Central memory CD4-positive, alpha-beta T cell (primary cell): ENCODE measurements around the gene NRCAM.

Experiments
- DNase-seq: peaks from one replicate; pipeline ENCODE4 v3.0.0; 2022

NRCAM gene

DNA sequence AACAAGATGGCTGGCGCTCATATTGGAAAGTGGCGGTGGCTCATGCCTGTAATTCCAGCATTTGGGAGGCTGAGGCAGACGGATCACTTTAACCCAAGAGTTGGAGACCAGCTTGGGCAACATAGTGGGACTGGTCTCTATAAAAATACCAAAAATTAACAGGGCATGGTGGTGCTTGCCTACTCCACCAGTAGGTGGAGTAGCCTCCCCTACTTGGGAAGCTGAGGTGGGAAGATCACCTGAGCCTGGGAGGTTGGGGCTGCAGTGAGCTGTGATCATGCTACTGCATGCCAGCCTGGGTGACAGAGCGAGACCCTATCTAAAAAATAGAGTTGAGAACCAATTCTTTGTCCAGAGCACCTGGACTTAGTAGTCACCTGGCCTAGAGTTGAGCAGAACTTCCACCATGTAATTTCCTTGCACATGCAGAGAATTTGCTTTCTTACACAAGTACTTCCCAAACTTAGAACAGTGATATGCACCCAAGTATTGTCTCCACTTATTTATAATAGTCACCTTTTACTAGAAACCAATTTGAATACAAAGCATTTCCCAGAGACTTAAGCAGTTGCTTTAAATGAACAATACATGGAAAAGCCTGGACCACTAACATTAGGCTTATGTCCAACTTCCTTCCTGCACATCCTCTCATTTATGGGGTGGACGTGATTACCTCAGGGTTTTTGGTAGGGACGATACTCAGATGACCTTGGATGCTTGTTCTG, 342.0 kb downstream of the NRCAM start:
- DNase-seq: no peak

DNA sequence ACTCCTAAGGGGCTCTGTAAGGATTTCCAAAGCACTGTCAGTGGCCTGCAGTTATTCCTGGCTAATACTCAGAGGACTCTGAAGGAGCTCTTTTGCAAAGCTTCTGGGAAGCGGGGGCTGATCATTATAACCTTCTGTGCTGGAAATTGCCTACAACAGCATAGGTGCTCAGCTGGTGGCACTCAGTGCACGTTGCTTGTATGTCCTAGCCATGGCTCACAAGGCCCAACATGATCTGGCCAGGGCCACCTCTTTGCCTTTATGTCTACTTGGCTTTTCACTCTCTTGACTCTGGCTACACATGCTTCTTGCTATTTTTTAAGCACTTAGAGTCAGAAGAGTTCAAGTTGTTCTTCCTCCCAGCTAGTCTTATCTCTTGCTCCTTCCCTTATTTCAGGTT, 343.6 kb downstream of the NRCAM start:
- no peak for DNase-seq

DNA sequence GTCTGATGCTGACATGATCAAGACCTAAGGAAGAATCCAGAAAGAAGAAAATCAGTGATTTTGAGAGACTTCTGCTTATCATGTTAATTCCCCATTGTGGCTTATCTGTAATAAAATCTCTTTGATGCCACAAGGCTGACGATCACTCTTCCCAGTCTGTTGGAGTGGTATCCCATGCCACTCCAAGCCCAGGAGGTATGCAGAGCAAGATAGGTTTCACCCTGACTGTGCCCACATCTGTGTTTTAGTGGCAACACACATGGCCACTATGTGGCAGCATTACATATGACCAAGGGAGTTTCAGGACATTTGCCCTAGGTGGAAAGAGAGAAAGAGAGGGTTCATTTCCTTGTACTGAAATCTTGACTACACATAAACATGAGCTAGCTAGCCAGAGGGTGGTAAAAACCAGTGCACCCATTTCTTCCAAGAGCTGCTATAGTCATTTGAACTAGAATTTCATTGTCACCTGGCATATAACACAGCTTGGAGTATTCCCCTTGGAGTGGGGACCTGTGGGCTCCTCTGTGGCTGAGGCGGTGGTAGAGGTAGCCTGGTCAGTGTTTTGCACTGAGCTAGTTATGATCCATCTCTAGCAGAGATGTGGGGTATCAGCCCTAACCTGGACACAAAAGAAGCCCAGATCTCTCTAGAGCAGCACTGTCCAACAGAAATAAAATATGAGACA, 346.9 kb downstream of the NRCAM start:
- DNase-seq: no peak

DNA sequence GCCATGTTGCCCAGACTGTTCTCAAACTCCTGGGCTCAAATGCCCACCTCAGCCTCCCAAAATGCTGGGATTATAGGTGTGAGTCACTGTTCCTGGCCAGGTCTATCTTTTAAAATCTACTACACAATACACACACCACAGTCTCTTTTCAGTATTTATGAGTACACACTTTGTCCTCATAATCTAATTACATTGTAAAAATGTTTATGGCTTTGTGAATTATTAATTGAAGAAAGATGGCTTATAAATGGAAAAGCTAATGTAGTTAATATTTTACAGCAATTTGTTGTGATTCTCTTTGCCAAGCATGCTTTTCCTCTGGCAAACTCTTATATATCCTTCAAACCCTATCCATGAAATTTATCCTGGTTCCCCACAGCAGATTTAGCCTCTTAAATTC, 348.1 kb downstream of the NRCAM start:
- no peak for DNase-seq

DNA sequence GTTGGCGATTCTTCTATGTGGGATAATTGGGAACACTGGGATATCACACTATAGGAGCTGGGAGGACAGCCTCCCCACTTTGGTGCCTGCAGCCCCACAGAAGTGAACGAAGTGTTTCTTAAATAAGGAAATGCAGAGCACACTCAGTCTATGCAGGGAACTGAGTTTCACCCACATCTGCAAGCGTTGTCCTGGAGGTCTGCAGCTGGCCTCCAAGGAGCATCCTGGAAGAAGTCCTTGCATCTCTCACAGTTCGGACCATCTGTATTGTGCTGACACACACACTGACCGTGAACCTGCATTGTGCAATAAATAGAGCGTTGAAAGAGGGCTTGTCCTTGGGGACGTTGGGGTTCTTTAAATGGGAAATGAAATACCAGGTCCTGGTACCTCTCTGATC, 351.9 kb downstream of the NRCAM start:
- DNase-seq: no peak

DNA sequence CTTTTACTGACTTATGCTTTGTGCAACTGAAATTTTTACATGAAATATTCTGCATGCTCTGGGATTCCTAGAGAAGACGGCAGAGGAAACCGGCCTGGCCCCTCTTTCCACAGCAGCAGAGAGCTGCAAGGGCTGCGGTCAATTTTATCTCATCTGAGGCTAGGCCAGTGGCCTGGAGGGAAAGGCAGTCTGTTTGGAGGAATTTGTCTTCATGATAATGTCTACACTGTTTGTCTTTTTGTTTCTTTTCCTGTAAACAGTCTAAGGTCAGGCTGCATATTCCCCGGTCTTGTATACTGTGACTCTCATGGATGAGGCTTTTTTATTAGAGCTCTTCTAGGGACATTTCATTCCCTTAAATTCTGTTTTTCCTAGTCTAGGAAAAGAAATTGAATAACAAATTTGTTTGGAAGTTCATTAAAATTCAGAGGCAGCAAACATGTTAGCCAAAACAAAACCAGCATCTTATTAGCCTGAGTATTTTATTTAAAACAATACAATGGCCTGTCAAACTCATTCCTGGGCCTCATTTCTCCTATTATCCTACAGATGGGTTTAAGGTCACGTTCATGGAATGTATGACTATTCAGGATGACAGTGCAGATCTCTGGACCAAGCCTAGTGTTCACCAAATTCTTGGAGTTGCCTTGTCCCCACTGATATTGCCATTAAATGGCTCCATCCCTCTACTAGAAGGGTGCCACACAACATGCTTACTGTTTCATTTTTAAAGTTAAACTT, 352.5 kb downstream of the NRCAM start:
- no peak for DNase-seq

DNA sequence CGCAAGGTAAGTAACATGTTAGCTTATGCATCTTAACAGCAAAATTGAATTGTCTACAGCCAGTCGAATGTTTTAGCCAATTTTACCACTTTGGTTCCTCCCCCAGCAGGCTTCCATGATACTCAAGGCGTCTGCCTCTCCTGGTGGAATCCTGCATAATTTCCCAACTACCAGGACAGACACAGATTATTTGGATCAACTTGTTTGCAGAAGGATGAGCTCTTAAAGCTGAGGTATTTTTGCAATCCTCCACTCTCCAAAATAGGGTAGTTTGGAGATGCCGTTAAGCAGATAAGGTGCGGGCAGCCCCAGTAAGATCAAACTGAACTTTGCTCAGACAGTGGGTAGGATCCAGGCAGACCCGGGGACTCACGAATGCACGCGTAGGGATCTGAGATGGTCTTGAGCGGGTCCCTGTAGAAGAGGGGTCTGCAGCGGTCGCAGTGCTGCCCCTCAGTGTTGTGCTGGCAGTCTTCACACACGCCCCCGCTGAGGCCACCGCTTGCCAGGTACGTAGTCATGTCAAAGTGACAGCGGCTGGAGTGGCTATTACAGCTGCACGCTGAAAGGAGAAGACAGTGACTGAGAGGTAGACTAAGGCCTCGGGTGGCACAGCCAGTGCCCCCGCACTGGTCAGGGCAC, 353.4 kb downstream of the NRCAM start:
- no peak for DNase-seq

DNA sequence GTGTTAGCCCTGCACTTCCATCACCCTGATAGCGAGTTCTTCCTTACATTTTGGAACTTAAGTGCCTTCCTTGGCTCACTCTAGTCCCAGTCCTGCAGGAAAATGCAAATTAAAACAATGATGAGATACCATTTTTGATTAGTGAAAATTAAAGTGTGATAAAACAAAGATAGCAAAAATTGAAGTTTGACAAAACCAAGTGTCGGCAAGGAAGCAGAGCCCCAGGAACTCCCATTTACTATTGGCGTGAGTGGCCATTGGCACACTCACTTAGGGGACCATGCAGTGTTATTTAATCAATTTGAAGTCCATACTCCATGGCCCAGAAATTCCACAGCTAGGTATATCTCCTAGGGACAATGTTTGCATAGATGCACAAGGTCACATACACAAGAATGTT, 354.5 kb downstream of the NRCAM start:
- no peak for DNase-seq

DNA sequence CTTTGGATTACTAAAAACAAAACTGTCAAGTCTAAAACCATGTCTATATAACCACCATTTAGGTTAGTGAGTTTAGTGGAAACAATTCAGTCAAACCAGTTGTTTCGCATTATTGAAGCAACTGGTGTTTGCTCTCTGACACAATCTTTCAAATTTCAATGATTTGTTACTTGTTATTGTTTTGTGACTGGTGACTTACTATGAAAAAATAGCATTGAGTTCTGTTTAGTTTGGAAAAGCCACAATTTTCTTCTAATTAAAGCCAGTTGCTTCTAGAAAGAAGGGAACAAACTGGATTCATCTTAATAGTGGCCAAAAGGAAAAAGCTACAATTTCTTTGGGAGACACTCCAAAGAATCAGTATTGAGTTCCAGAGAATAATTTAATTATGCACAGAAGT, 356.5 kb downstream of the NRCAM start:
- no peak for DNase-seq

DNA sequence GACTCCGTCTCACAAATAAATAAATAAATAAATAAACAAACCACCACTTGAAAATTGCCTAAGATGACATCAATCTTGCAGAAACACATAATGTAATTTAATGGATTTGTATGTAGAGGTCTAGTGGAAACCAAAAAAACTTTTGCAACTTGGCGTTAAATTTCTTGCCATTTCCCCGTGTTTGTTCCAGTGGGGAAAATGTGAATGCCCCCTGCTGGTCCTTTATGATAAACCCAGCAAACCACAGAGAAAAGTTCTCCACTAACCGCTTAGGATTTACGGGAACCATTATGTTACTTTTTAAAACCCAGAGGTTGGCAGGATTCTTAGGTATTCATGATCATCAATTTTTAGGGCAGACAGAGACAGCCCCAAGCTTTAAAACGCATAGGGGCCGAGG, 358.5 kb downstream of the NRCAM start:
- no peak for DNase-seq
